HG03159 (cell line): Measurements from ENCODE around the gene AQP12A.
"Not testable (repeated sequence)": the region's sequence is repeated elsewhere in the genome, so short reads cannot be mapped to it uniquely, and the experiment has no call there.

Source experiments
- ATAC-seq: cut with Tn5 transposase; IDR thresholded peaks from one replicate; pipeline ENCODE4 v1.9.1; 2021; ENCODE audit warnings: mild to moderate bottlenecking, moderate library complexity; ENCODE audit not compliant: unreplicated experiment

AQP12A gene, protein sequence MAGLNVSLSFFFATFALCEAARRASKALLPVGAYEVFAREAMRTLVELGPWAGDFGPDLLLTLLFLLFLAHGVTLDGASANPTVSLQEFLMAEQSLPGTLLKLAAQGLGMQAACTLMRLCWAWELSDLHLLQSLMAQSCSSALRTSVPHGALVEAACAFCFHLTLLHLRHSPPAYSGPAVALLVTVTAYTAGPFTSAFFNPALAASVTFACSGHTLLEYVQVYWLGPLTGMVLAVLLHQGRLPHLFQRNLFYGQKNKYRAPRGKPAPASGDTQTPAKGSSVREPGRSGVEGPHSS

DNA sequence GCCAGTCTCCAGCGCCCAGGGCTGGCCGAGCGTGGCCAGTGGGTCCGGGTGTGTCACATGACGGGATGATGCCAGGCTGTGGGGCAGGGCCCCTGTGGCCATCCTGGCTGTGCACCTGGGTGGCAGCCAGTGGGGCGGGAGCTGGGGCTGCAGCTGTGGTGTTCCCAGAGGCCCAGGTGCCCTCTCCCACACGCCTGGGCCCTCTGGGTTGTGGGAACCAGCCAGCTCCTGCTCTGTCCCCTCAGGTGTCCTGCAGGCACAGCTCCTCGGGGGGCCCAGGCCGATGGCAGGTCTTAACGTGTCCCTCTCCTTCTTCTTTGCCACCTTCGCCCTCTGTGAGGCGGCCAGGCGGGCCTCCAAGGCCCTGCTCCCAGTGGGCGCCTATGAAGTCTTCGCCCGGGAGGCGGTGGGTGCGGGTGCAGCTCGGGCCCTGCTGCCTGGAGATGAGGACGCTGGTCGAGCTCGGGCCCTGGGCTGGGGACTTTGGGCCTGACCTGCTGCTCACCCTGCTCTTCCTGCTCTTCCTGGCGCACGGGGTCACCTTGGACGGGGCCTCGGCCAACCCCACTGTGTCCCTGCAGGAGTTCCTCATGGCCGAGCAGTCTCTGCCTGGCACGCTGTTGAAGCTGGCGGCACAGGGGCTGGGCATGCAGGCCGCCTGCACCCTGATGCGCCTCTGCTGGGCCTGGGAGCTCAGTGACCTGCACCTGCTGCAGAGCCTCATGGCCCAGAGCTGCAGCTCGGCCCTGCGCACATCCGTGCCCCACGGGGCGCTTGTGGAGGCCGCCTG lies at the start of gene AQP12A:
Gene AQP12A (plus strand): TSS at position 236 of the 790 bp plus-strand sequence. CDS start 48 bp downstream, at position 284.
- ATAC-seq: not testable (repeated sequence)

DNA sequence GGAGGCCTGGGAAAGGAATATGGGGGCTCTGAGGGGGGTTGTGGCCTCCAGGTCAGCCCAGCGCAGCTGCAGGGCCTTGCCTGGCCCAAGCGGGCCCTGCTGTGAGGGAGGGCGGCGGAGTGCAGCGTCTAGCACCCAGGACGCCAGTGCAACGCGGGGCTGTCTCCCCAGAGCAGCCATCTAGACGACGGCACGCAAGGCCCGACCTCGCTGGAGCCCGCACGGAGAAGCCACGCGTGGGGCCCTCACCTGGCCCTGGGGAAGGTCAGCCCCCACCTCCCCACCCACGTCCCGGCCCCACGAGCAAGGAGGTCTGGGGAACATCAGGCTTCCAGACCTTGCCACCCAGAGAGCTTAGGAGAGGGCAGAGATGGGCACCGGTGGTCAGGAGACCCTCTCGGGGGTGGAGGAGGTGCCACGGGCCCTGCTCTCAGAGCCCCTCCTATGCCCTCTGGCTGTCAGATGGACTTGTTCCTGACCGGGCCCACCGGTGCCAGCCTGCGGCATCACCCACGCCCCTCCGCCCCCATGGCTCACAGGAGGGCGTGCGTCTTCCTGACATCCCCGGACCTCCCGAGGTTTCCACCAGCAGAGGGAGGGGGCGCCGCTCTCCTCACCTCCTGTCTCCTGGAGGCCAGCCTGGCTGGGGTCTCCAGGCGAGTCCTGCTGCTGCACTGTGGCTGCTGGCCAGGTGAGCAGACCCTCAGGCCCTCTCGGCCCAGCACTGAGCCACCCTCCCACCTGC lies 49.4 kb upstream of the AQP12A start:
- no peak for ATAC-seq

GRCh38 chr2:240642806-240643092 lies 48.9 kb upstream of the AQP12A start:
- ATAC-seq: no peak

DNA sequence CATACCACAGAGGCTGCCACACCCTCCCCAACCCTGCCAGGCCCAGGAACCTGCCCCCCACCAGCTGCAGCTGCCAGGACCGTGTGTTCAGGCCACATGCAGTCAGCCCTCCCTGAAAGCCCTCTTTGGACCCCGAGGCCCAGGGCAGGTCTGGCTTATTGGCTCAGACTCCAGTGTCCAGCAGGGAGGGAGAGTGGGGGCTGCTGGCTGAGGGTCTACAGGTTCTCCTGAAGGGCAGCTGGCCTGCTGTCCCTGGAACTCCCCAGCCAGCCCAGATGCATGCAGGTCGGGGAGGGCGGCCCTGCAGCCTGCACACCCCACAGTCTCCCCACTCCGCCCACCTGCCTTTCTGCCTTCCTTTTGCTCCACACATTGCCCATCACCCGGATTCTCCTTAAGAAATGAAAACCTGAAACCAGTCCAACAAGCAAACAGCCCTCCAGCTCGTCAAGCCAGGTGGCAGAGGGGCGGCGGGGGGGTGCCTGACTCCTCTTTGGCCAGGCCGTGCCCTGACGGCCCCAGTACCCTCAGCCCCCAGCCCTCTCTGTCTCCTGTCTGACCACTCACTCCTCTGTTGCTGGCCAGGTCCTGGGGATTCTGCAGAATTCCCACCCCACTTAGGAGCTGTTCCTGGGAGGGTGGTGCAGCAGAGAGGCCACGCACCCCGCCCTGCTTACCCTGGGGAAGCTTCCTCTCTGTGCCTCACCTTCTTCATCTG lies 48.4 kb upstream of the AQP12A start:
- ATAC-seq: no peak

DNA sequence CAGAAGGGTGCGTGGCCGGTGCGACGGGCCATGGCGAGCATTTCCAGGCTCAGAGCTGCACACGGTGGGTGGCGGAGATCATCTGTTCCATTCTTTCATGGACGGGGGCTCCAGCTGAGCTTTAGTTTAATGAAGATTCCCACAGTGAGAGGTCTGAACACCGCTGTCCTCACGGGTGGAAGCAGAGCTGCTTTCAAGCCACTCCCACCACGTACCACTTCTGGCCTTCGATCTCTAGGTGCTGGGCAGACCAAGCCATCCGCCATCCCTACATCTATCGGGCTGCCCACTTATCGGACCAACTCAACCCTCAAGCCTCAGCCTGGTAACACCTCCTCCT lies 47.9 kb upstream of the AQP12A start:
- ATAC-seq: no peak

DNA sequence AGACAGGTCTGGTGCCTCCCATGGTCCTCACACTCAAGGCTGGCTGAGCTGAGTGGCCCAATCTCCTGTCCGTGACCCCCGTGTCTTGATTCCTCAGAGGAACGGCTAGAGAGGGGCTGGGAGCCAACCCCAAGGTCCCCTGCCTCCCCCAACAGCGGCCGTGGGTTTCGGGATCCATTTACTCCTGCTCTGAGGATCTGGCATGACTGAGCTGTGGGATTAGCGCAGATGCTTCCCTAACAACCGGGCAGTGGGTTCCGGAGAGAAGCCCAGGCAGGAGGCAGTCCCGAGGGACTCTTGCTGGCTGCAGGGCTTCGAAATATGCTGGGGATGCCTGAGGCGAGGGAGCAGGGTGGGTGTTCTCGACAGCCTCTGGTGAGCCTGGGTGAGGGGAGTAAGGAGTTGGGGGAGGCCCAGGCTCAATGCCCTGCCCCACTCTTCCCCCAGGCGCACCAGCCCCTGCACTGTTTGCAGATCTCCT lies 47.5 kb upstream of the AQP12A start:
- ATAC-seq: no peak

- ATAC-seq: no peak
Observed at GRCh38 chr2:240644859-240645301, 46.8 kb upstream of the AQP12A start.

DNA sequence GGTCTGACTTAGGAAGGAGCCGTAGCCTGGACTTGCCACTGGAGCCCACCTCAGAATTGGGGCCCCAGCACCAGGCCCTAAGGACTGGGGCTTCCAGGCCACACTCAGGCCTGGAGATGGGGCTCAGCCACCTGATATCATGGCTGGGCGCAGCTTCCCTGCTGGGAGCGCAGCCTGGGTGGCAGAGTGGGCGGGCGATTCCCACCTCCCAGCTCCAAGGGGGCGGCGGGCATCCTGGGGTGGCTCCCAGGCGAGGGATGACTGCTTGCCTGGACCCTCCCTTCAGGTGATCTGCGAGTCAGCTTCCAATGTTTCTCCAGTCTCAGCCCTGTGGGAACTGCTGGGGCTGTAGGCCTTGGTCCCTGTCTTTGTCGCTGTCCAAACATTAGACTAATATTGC lies 46.3 kb upstream of the AQP12A start:
- ATAC-seq: no peak

- ATAC-seq: no peak
Observed at GRCh38 chr2:240645801-240646175, 45.9 kb upstream of the AQP12A start.

GRCh38 chr2:240646176-240646899 lies 45.3 kb upstream of the AQP12A start:
- ATAC-seq: no peak

- no peak for ATAC-seq
Observed at GRCh38 chr2:240646900-240647502, 44.7 kb upstream of the AQP12A start.

- ATAC-seq: no peak
Observed at GRCh38 chr2:240647503-240648154, 44.0 kb upstream of the AQP12A start.

DNA sequence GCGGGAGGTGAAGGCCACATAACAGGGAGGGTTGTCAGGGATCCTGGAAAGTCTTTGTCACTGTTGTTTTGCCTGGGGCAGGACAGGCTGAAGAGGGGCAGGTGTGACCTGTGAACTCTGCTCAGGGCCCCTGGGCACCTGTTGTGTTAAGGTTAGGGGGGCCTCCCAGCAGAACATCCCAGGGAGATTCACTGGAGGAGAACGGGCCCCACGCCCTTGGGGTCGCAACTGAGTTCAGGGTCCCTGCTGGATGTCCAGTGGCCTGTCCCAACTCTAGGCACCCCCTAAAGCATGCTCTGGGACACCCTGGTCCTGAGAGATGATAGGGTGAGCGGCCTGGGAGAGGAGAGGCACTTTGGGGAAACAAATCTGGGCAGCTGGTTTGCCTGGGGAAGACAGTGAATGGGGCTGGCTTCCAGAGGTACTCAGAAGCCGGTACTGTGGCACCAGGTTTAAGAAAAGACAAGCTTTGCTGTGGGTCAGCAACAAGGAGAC lies 43.5 kb upstream of the AQP12A start:
- no peak for ATAC-seq

- no peak for ATAC-seq
Observed at GRCh38 chr2:240648650-240649275, 42.9 kb upstream of the AQP12A start.

- ATAC-seq: no peak
Observed at GRCh38 chr2:240649331-240649730, 42.3 kb upstream of the AQP12A start.

DNA sequence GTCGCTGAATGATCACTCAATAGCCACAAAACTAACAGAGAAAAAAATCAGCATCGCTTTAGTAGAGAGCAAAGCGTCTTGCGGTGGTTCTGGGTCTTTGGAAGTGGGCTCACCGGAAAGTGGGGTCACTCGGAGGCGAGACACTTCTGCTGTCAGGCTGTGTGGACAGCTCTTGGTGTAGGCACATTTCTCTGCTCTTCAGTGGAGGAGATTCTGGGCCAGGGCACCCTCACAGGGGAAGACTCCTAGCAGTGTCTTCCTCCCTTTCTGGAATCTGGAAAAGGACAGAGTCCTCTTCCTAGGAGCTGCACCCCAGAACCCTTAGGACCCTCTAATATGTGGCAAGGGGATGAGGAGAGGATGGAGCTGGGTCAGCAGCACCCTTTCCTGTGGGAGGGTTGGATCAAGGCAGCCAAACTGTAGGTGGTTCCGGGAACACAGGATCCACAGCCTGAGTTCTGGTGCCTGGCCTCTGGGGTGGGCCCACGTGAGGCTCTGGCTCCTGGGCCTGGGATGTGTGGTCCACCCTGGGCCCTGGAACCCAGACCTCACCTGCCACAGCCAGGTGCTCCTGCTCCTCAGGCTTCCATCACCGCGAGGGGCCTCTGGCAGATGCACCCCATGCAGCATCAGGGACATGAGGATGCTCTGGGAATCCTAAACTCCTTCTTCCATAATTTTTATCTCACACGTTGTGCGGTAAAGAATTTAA lies 41.3 kb upstream of the AQP12A start:
- ATAC-seq: no peak

DNA sequence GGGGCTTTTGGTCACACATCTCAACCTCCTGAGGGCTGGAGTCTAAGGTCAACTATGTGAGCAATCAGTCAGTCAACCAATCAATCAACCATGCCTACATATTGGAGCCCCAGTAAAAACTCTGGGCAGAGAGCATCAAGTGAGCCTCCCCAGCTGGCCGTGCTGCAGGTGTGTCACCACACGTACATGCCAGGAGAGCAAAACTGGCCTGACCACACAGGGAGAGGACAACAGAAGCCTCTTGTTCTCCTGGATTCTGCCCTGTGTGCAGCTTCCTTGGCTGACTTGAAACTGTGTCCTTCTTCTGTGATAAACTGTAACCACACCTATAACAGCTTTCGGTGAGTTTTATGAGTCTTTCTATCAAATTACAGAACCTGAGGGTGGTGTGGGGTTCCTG lies 40.5 kb upstream of the AQP12A start:
- ATAC-seq: no peak
